Activated CD4-positive, alpha-beta T cell treated with anti-CD3 and anti-CD28 coated beads, Interleukin-2, amount 50 U/mL, for 4 hours (primary cell): ENCODE measurements around the gene RMND1.
"Not testable (repeated sequence)": the region's sequence is repeated elsewhere in the genome, so short reads cannot be mapped to it uniquely, and the experiment has no call there.

ENCODE experiments used
- DNase-seq, 2 experiments: peaks; one replicate each; pipeline ENCODE4 v3.0.0-alpha.2; 2020

RMND1 gene

DNA sequence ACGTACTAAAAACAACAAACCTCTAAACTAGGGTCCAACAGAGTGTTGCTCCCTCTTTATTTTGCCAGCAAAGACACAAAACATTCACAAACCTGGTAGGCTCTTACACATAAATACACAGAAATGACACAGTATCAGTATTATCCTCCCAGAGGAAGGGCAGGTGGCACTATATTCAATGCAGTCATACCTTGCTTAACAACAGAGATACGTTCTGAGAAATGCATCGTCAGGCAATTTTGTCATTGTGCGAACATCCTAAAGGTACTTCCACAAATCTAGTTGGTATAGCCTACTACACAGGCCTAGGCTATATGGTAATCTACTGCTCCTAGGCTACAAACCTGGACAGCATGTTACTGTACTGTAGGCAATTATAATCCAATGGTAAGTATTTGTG, 70.2 kb downstream of the RMND1 start:
- no peak for DNase-seq

DNA sequence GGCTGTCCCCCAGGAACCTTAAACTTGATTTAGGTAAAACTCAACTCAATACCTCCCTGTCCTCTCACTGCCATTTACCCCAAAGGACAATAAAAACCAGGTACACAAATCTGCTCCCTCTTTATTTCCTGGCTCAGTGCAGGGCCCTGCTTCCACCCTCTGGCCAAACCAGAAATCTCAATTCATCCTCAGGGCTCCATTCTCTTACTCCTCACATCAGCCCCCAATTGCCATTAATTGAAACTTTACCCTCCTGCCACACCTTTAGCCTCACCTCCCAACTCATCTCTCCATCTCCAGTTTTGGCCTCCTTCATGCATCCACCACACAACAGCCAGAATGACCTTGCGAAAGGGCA, 71.1 kb downstream of the RMND1 start:
- DNase-seq, result no peak

DNA sequence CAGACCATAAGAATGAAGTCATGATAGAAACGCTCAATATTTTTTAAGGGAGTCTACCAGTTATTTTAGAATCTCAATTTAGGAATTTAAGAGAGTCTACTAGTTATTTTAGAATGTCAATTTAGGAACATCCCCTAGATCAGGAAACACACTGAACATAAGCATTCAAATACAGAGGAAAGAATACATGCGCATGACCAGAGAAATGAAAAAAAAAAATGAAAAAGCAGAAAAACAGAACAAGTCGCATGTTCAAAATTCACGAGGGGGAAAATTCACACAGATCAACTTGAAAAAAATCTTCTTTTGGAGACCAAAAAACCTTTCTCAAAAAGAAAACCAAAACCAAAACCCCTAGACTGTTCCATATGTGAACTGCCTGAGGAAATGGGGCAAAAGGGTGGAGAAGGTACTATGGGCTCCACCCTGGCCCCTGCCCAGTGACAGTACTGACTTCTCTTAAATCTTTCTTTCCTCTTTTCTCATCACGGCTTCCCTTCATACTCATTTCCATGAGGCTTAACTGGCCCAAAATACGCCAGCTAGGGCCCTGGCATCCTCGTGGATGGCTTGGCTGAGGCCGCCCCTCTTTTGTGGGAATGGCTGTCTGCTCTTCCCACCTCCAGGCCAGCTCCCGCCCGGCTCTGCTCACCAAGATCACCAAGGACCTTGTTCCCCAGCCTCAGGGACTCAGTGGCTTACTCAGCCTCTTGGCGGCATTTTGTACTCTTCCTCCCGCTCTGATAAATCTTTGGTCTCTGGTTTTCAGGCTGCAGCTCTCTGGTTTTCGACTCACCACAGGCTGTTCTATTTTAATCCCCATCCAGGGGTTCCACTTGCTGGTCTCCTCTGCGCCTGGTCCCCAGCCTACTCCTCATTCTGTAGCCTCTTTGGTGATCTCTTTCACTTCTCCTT, 71.7 kb downstream of the RMND1 start:
- no peak for DNase-seq

DNA sequence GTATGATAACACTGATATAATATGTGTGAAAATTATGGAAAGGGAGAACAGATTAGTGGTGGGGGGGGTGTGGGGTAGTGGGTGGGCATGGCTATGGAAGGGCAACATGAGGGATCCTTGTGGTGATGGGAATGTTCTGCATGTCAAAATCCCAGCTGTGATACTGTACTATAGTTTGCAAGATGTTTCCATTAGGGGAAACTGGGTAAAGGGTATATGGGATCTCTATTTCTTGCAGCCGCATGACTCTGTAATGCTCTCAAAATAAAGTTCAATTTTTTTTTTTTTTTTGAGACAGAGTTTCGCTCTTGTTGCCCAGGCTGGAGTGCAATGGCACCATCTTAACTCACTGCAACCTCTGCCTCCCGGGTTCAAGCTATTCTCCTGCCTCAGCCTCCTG, 74.8 kb downstream of the RMND1 start:
- no peak for DNase-seq

DNA sequence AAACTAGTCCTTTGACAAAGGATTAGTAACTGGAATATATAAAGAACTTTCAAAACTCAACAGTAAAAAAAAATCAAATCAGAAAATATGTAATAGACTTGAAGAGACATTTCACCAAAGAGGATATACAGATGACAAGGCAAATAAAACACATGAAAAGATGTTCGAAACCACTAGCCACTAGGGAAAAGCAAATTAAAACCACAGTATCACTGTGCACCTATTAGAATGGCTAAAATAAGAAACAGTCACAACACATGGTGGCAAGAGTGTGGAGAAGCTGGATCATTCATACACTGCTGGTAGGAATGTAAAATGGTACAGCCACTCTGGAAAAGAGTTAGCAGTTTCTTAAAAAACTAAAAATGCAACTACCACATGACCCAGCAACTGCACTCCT, 75.5 kb downstream of the RMND1 start:
- no peak for DNase-seq

DNA sequence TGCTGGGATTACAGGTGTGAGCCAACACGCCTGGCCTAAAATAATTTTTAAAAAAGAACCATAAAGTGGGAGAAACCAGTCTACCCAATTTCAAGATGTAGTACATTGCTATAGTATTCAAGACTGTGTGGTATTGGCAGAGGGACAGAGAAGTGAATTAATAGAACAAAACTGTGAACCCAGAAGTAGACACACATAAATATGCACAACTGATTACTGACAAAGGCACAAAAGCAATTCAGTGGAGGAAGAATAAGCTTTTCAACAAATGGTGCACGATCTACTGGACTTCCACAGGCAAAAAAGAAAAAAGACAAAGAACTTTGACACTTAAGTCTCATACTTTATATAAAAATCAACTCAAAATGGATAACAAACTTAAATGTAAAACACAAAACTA, 76.1 kb downstream of the RMND1 start:
- no peak for DNase-seq

DNA sequence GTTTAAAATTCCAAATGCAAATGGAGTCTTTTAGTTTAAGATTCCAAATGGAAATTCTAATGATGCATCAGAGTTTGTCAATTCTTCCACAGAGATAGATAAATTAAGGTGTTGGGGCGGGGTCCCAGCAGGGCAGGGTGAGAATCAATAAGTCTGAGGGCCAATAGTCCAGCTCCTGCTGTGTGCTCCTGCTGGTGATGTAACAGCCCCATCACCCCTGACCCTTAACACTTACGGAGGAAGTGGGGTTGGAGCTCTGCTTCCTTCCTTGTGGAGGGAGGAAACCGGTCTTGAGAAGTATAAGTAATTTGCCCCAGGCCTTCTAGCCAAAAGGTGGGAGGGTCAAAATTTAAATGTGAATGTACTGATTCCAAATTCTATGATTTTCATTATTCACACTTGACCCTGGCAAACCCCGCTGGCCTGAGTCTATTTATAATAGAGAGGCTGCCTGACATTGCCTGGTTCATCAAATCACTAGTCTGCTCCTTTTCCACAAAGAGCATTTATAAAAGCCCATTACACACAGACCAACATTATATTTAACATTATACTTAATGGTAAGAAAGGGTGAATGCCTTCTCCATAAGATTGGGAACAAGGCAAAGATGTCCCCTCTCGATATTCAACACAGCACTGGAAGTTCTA, 77.8 kb downstream of the RMND1 start:
- DNase-seq, result no peak

DNA sequence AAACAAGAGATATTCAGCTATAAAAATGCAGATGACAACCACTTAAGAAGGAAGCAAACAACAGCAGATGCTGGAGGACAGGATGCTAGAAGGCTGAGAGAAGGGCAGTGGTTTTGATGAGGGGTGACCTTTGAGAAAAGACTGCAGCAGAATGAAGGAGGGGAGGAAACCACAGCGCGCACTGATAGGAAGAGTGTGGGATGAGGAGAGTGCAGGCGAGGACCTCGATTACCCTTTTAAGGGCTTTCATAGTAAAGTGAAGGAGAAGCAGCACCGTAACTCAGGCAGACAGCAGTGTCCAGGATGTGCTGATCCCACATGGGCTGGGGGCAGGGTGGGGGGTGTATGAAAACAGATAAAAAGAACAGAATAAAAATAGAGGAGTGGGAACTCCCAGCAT, 79.8 kb downstream of the RMND1 start:
- DNase-seq, result no peak

DNA sequence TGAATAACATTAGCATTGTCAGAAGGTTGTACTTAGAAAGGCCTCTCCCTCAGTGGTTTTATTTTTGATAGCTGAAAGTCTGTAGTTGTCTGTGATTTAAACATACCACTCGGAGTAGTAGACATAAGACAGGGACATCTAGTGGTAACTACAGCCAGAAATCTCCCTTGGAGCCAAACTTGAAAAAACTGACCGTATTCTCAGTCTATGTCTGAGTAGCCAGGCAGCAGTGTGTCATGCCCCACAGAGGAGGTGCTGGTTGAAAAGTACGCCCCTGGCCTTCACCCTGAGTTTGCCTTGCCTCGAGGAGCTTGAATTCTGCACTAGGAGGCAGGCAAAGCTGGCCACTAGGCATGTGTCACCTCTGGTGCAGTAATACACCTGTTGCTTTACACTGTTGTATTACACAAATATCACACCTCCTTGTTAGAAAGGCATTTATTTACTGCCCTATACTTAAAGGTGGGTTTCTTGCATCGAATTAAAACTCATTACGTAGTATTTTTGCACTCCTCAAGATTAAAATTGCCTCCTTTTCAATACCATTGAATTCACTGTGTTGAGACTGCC, 81.3 kb downstream of the RMND1 start:
- DNase-seq, result no peak

DNA sequence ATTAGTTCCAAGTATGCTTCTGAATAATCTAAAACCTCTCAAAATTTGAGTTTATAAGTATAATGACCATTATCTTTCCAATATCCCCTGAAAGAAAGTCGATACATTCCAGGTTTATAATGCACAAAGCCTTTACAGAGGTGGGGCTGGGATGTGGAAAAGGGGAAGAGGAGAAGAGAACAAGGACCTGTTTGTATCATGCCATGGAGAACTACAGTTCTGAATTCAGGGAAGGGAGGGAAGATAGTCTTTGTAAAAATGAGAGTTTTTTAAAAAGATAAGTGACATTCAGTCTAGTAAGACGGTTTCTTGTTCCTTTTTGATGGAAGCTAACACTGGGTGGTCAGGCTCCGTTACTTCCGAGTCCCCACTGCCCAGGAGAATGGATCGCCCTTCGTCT, 86.7 kb downstream of the RMND1 start:
- DNase-seq, result no peak

DNA sequence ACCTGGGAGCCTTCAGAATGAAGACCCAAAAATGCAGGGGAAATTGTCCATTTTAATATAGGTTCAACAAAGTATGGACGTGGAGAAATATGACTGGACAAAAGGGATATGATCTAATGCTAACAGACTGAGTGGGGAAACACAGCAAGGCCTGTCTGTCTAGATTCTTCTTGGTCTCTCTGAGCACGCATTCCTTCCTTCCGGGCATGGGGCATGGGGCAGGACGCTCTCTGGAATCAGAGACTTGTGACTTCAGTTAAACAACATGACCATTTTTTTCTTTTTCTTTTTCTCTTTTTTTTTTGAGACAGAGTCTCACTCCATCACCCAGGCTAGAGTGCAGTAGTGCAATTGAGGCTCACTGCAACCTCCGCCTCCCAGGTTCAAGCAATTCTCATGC, 92.4 kb downstream of the RMND1 start:
- no peak for DNase-seq

DNA sequence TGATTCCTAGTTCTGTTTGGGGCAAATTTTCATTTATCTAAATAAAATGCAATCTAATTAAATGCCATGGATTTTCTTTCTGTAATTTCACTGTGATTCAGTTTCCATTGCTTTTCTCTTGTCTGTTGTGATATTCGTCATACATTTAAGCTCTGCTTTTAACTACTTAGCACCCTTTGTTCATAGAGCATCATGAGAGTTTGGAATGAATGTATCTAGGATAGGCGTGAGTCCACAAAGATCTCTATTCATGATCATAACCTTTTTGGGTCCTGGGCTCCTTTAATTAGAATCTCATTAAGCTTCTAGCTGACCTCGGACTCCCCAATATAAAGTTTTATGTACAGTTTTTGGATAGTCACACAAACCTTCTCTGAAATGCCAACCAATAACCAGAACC, 93.5 kb downstream of the RMND1 start:
- DNase-seq, result no peak

DNA sequence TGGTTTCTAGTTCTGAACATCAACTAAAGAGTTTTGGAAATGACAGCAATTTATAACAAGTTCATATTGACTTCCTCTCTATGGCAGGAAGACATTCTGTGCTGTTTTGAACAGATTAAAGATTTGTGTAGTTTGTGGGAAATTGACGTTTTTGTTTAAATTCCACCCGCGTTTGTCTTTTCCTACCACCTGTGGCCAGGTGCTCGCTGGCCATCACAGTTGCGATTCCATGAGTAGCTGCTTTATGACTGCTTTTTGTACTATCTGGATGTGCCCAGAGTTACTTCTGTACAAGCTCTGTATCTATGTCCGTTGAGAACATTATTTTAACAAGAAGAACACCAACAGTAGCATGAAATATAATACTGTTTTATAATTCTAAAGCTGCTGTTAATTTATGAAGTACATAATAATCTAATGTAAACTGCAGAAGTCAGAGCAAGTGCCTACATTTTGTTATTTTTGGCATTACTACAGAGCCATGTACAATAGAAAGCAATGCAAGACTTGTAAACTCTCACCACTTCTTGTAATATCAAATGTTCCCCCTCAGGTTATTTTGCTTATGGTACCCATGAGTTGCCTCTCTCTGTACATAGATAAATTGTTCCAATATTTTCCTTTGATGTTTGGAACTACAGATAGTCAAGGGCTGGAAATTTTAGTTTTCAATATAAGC, 94.0 kb downstream of the RMND1 start:
- DNase-seq, result no peak

DNA sequence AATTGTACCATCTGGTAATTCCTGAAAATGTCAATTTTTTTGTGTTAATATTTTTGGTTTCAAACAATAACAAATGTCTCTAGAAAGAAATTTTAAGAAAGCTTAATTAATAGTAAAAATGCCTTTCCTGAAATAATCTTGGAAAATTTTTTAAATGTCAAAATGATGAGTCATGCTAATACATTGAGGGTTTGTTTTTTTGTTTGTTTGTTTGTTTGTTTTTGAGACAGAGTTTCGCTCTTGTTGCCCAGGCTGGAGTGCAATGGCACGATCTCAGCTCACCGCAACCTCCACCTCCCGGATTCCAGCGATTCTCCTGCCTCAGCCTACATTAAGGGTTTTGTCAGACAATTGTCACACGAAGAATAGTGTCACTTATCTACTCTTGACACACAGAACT, 94.9 kb downstream of the RMND1 start:
- not testable (repeated sequence) for DNase-seq
